ENCODE results near the gene UBASH3B.

GRCh38 chr11:122711362-122711761 is 55.8 kb downstream of the UBASH3B start:
- TF ChIP-seq, protein P1, sequence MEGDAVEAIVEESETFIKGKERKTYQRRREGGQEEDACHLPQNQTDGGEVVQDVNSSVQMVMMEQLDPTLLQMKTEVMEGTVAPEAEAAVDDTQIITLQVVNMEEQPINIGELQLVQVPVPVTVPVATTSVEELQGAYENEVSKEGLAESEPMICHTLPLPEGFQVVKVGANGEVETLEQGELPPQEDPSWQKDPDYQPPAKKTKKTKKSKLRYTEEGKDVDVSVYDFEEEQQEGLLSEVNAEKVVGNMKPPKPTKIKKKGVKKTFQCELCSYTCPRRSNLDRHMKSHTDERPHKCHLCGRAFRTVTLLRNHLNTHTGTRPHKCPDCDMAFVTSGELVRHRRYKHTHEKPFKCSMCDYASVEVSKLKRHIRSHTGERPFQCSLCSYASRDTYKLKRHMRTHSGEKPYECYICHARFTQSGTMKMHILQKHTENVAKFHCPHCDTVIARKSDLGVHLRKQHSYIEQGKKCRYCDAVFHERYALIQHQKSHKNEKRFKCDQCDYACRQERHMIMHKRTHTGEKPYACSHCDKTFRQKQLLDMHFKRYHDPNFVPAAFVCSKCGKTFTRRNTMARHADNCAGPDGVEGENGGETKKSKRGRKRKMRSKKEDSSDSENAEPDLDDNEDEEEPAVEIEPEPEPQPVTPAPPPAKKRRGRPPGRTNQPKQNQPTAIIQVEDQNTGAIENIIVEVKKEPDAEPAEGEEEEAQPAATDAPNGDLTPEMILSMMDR (conservative IDR thresholded peaks at IDR 0.05 in 1 of 2, IDR thresholded peaks at IDR 0.05 in 1 of 2; ENCODE audit: extremely low read depth in 1 of 2, insufficient read depth in 1 of 2, low read depth in 1 of 2, low read length in 2 of 2) = no peak
- no peak for TF ChIP-seq EZH2 (IDR thresholded peaks at IDR 0.05; ENCODE audit: borderline replicate concordance, low read length)
